ENCODE results near the gene OR2T6.
"Not testable (repeated sequence)": the region's sequence is repeated elsewhere in the genome, so short reads cannot be mapped to it uniquely, and the experiment has no call there.

Gene OR2T6

GRCh38 chr1:248393050-248393449, 17.5 kb downstream of the OR2T6 start:
- no CpG with 5 or more reads among the region's 2 CpGs for WGBS (ENCODE audit: insufficient coverage, insufficient read length)

GRCh38 chr1:248402748-248403147, 27.2 kb downstream of the OR2T6 start, which contains the start of gene OR2T1:
Gene OR2T1 (plus strand): TSS chr1:248403048. CDS start chr1:248406148, 3,100 bp downstream.
- no CpG with 5 or more reads among the region's 3 CpGs for WGBS (ENCODE audit: insufficient coverage, insufficient read length)
- H3K4me1 ChIP-seq (ENCODE audit: control insufficient read depth, insufficient read depth, low read length), result no peaks in the 10 kb centered on the region
- H3K4me3 ChIP-seq (ENCODE audit: low read length), result no peak within 1 kb of the TSS
- H3K9me3 ChIP-seq (ENCODE audit: control insufficient read depth, insufficient read depth, low read length), result peaks cover 13% of the 10 kb centered on the region
- no peak within 1 kb of the TSS for H3K27ac ChIP-seq (ENCODE audit: low read length)
- H3K36me3 ChIP-seq (ENCODE audit: control insufficient read depth, insufficient read depth, low read length), result no peaks in the 10 kb centered on the region
- no peaks in the 10 kb centered on the region for H3K27me3 ChIP-seq (ENCODE audit: control insufficient read depth, insufficient read depth, low read length)
- DNase-seq (ENCODE audit: low read depth, low spot score), result no peak

More at GRCh38 chr1:248393050-248393449, 17.5 kb downstream of the OR2T6 start:
- H3K27me3 ChIP-seq (ENCODE audit: control insufficient read depth, insufficient read depth, low read length), result no peaks in the 10 kb centered on the region
- no peak overlapping the region for H3K4me3 ChIP-seq (ENCODE audit: low read length)
- no peak for DNase-seq (ENCODE audit: low read depth, low spot score)
- H3K36me3 ChIP-seq (ENCODE audit: control insufficient read depth, insufficient read depth, low read length), result no peaks in the 10 kb centered on the region
- peaks cover 2% of the 10 kb centered on the region for H3K9me3 ChIP-seq (ENCODE audit: control insufficient read depth, insufficient read depth, low read length)
- H3K4me1 ChIP-seq (ENCODE audit: control insufficient read depth, insufficient read depth, low read length), result no peaks in the 10 kb centered on the region
- H3K27ac ChIP-seq (ENCODE audit: low read length), result no peak overlapping the region

GRCh38 chr1:248404024-248404423, 28.5 kb downstream of the OR2T6 start:
- Histone ChIP-seq H3K27me3 (ENCODE audit: control insufficient read depth, insufficient read depth, low read length) (no peaks in the 10 kb centered on the region), H3K36me3 (ENCODE audit: control insufficient read depth, insufficient read depth, low read length) (no peaks in the 10 kb centered on the region), H3K4me1 (ENCODE audit: control insufficient read depth, insufficient read depth, low read length) (no peaks in the 10 kb centered on the region), H3K9me3 (ENCODE audit: control insufficient read depth, insufficient read depth, low read length) (peaks cover 13% of the 10 kb centered on the region), H3K27ac (ENCODE audit: low read length) (no peak overlapping the region), H3K4me3 (ENCODE audit: low read length) (no peak overlapping the region)
- no peak for DNase-seq (ENCODE audit: low read depth, low spot score)
- WGBS (ENCODE audit: insufficient coverage, insufficient read length), result no CpG with 5 or more reads among the region's 6 CpGs

GRCh38 chr1:248406721-248407692, 31.5 kb downstream of the OR2T6 start:
- DNase-seq (ENCODE audit: low read depth, low spot score), result no peak
- Histone ChIP-seq H3K36me3 (ENCODE audit: control insufficient read depth, insufficient read depth, low read length) (no peaks in the 10 kb centered on the region), H3K9me3 (ENCODE audit: control insufficient read depth, insufficient read depth, low read length) (peaks cover 15% of the 10 kb centered on the region), H3K27me3 (ENCODE audit: control insufficient read depth, insufficient read depth, low read length) (no peaks in the 10 kb centered on the region), H3K4me3 (ENCODE audit: low read length) (no peak overlapping the region), H3K4me1 (ENCODE audit: control insufficient read depth, insufficient read depth, low read length) (no peaks in the 10 kb centered on the region), H3K27ac (ENCODE audit: low read length) (no peak overlapping the region)
- no CpG with 5 or more reads among the region's 8 CpGs for WGBS (ENCODE audit: insufficient coverage, insufficient read length)

GRCh38 chr1:248416226-248416625, 40.7 kb downstream of the OR2T6 start:
- H3K36me3 ChIP-seq (ENCODE audit: control insufficient read depth, insufficient read depth, low read length), result no peaks in the 10 kb centered on the region
- no peak overlapping the region for H3K4me3 ChIP-seq (ENCODE audit: low read length)
- H3K27ac ChIP-seq (ENCODE audit: low read length), result no peak overlapping the region
- no peaks in the 10 kb centered on the region for H3K27me3 ChIP-seq (ENCODE audit: control insufficient read depth, insufficient read depth, low read length)
- WGBS (ENCODE audit: insufficient coverage, insufficient read length), result no CpG with 5 or more reads among the region's 3 CpGs
- DNase-seq (ENCODE audit: low read depth, low spot score), result no peak
- H3K4me1 ChIP-seq (ENCODE audit: control insufficient read depth, insufficient read depth, low read length), result no peaks in the 10 kb centered on the region
- H3K9me3 ChIP-seq (ENCODE audit: control insufficient read depth, insufficient read depth, low read length), result peaks cover 6% of the 10 kb centered on the region

GRCh38 chr1:248417854-248418253, 42.3 kb downstream of the OR2T6 start:
- peaks cover 4% of the 10 kb centered on the region for H3K9me3 ChIP-seq (ENCODE audit: control insufficient read depth, insufficient read depth, low read length)
- H3K27ac ChIP-seq (ENCODE audit: low read length), result no peak overlapping the region
- no peaks in the 10 kb centered on the region for H3K4me1 ChIP-seq (ENCODE audit: control insufficient read depth, insufficient read depth, low read length)
- no CpG with 5 or more reads among the region's 2 CpGs for WGBS (ENCODE audit: insufficient coverage, insufficient read length)
- H3K27me3 ChIP-seq (ENCODE audit: control insufficient read depth, insufficient read depth, low read length), result no peaks in the 10 kb centered on the region
- DNase-seq (ENCODE audit: low read depth, low spot score), result no peak
- no peaks in the 10 kb centered on the region for H3K36me3 ChIP-seq (ENCODE audit: control insufficient read depth, insufficient read depth, low read length)
- no peak overlapping the region for H3K4me3 ChIP-seq (ENCODE audit: low read length)

- H3K27ac ChIP-seq (ENCODE audit: low read length), result no peak overlapping the region
- no peak overlapping the region for H3K4me3 ChIP-seq (ENCODE audit: low read length)
- peaks cover 4% of the 10 kb centered on the region for H3K9me3 ChIP-seq (ENCODE audit: control insufficient read depth, insufficient read depth, low read length)
- 100% methylated on average over 1 of the region's 1 CpG for WGBS (ENCODE audit: insufficient coverage, insufficient read length)
- no peak for DNase-seq (ENCODE audit: low read depth, low spot score)
- no peaks in the 10 kb centered on the region for H3K27me3 ChIP-seq (ENCODE audit: control insufficient read depth, insufficient read depth, low read length)
- no peaks in the 10 kb centered on the region for H3K36me3 ChIP-seq (ENCODE audit: control insufficient read depth, insufficient read depth, low read length)
- H3K4me1 ChIP-seq (ENCODE audit: control insufficient read depth, insufficient read depth, low read length), result no peaks in the 10 kb centered on the region
These were observed 45.8 kb downstream of the OR2T6 start for GRCh38 chr1:248421384-248421783.

GRCh38 chr1:248427526-248428191, 52.1 kb downstream of the OR2T6 start:
- no CpG with 5 or more reads among the region's 3 CpGs for WGBS (ENCODE audit: insufficient coverage, insufficient read length)

GRCh38 chr1:248428192-248428533, 52.6 kb downstream of the OR2T6 start:
- H3K4me3 ChIP-seq (ENCODE audit: low read length); H3K27me3 ChIP-seq (ENCODE audit: control insufficient read depth, insufficient read depth, low read length); H3K27ac ChIP-seq (ENCODE audit: low read length); H3K4me1 ChIP-seq (ENCODE audit: control insufficient read depth, insufficient read depth, low read length); H3K36me3 ChIP-seq (ENCODE audit: control insufficient read depth, insufficient read depth, low read length); H3K9me3 ChIP-seq (ENCODE audit: control insufficient read depth, insufficient read depth, low read length); DNase-seq (ENCODE audit: low read depth, low spot score): not testable (repeated sequence)
- WGBS (ENCODE audit: insufficient coverage, insufficient read length), result no CpG with 5 or more reads among the region's 3 CpGs

More at GRCh38 chr1:248427526-248428191, 52.1 kb downstream of the OR2T6 start:
- not testable (repeated sequence) for H3K9me3 ChIP-seq (ENCODE audit: control insufficient read depth, insufficient read depth, low read length); H3K4me3 ChIP-seq (ENCODE audit: low read length); H3K4me1 ChIP-seq (ENCODE audit: control insufficient read depth, insufficient read depth, low read length); H3K27ac ChIP-seq (ENCODE audit: low read length); DNase-seq (ENCODE audit: low read depth, low spot score); H3K36me3 ChIP-seq (ENCODE audit: control insufficient read depth, insufficient read depth, low read length); H3K27me3 ChIP-seq (ENCODE audit: control insufficient read depth, insufficient read depth, low read length)

- no CpG with 5 or more reads among the region's 11 CpGs for WGBS (ENCODE audit: insufficient coverage, insufficient read length)
These were observed 56.1 kb downstream of the OR2T6 start for GRCh38 chr1:248431683-248432082.

More at GRCh38 chr1:248431683-248432082, 56.1 kb downstream of the OR2T6 start:
- H3K27ac ChIP-seq (ENCODE audit: low read length); H3K4me1 ChIP-seq (ENCODE audit: control insufficient read depth, insufficient read depth, low read length); H3K4me3 ChIP-seq (ENCODE audit: low read length); H3K36me3 ChIP-seq (ENCODE audit: control insufficient read depth, insufficient read depth, low read length); DNase-seq (ENCODE audit: low read depth, low spot score); H3K9me3 ChIP-seq (ENCODE audit: control insufficient read depth, insufficient read depth, low read length); H3K27me3 ChIP-seq (ENCODE audit: control insufficient read depth, insufficient read depth, low read length): not testable (repeated sequence)
